ENCODE data around the gene EFR3B.

DNA sequence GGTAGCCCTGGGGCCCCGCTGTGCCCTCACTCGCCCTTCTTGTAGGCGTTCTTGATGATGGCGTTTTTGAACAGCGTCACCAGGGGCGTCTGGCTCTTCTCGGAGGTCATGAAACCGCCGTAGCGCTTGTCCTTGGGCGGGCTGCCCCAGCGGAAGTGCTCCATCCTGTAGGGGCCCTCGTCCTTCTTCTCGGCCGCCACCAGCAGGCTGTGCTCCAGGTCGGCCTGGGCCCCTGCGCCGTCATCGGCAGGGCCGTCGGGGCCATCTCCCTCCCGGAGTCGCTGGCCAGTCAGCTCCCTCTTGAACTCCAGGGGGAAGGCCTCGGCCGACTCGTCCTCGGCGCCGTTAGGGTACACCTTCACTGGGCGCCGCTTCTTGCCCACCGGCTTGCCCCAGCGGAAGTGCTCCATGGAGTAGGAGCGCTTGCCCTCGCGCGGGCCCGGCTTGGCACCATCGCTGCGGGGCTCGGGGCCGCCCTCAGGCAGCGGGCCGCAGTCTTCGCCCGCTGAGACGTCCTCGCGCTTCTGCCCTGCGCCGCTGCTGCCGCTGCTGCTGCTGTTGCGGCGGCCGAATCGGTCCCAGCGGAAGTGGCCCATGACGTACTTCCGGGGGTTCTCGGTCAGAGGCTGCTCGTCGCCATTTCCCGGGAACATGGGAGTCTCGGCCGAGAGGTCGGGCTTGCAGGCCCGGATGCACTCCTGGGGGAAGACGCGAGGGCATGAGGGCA lies 119.3 kb downstream of the EFR3B start:
- TF ChIP-seq, protein P1, sequence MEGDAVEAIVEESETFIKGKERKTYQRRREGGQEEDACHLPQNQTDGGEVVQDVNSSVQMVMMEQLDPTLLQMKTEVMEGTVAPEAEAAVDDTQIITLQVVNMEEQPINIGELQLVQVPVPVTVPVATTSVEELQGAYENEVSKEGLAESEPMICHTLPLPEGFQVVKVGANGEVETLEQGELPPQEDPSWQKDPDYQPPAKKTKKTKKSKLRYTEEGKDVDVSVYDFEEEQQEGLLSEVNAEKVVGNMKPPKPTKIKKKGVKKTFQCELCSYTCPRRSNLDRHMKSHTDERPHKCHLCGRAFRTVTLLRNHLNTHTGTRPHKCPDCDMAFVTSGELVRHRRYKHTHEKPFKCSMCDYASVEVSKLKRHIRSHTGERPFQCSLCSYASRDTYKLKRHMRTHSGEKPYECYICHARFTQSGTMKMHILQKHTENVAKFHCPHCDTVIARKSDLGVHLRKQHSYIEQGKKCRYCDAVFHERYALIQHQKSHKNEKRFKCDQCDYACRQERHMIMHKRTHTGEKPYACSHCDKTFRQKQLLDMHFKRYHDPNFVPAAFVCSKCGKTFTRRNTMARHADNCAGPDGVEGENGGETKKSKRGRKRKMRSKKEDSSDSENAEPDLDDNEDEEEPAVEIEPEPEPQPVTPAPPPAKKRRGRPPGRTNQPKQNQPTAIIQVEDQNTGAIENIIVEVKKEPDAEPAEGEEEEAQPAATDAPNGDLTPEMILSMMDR (conservative IDR thresholded peaks at IDR 0.05; ENCODE audit: low read depth, low read length): no peak
- no peak for TF ChIP-seq BHLHE40 (IDR thresholded peaks at IDR 0.05; ENCODE audit: low read depth, low read length)
- TF ChIP-seq ELK1 (IDR thresholded peaks at IDR 0.05; ENCODE audit: borderline replicate concordance, low read depth, low read length): no peak
- no peak for TF ChIP-seq MAZ (IDR thresholded peaks at IDR 0.05; ENCODE audit: borderline replicate concordance, low read depth, low read length)
- TF ChIP-seq FOS (IDR thresholded peaks at IDR 0.05; ENCODE audit: low read depth, low read length): no peak
- TF ChIP-seq SMC3 (IDR thresholded peaks at IDR 0.05; ENCODE audit: low read depth, low read length): no peak
- no peak for TF ChIP-seq RFX5 (IDR thresholded peaks at IDR 0.05; ENCODE audit: low read depth, low read length)
- no peak for TF ChIP-seq MAFK (IDR thresholded peaks at IDR 0.05; ENCODE audit: low read depth, low read length)
- no peak for TF ChIP-seq POLR2A (IDR thresholded peaks at IDR 0.05; ENCODE audit: low read depth, low read length)
- no peak for TF ChIP-seq CEBPB (IDR thresholded peaks at IDR 0.05; ENCODE audit: low read depth, low read length)
- no peak for TF ChIP-seq RCOR1 (IDR thresholded peaks at IDR 0.05; ENCODE audit: insufficient replicate concordance, low read length)

All from IMR-90 (cell line).